DND-41 (cell line): Measurements from ENCODE around the gene TMEM119.

ENCODE experiments used
- ATAC-seq: fragments of 200-7000 bp; cut with Tn5 transposase; 3 replicates; pipeline ENCODE4 v1.9.1; 2021; ENCODE audit warnings: low read depth; ENCODE audit not compliant: insufficient read depth
- DNase-seq: peaks from one replicate; pipeline ENCODE4 v3.0.0-alpha.2; 2020
- H2AFZ ChIP-seq: 2 replicates; pipeline ENCODE4 v1.6.0; 2012; ENCODE audit warnings: low read depth, low read length
- H3K27ac ChIP-seq: 2 replicates; pipeline ENCODE4 v1.5.1; 2012; ENCODE audit warnings: low read length, inconsistent platforms
- H3K27me3 ChIP-seq: fragments of 200-600 bp; sonication (generic); 2 replicates; pipeline ENCODE4 v1.6.0; 2012; ENCODE audit warnings: low read length, mild to moderate bottlenecking, inconsistent platforms; ENCODE audit not compliant: insufficient read depth, poor library complexity
- H3K36me3 ChIP-seq: 2 replicates; pipeline ENCODE4 v1.5.1; 2012; ENCODE audit warnings: low read length, inconsistent platforms; ENCODE audit not compliant: insufficient read depth
- H3K4me1 ChIP-seq: 2 replicates; pipeline ENCODE4 v1.5.1; 2012; ENCODE audit warnings: mild to moderate bottlenecking, low read length; ENCODE audit not compliant: insufficient read depth
- H3K4me2 ChIP-seq: 2 replicates; pipeline ENCODE4 v1.6.0; 2012; ENCODE audit warnings: mild to moderate bottlenecking, moderate library complexity, low read length, inconsistent platforms; ENCODE audit not compliant: insufficient read depth
- H3K4me3 ChIP-seq, 2 experiments: fragments of 200-600 bp in 1 of 2; shearing (Covaris generic) in 1 of 2; 2 replicates each; pipeline ENCODE4 v1.5.1; 2012 to 2016; ENCODE audit warnings: inconsistent platforms in 2 of 2, low read length in 2 of 2, mild to moderate bottlenecking in 2 of 2, low read depth in 1 of 2, moderate library complexity in 1 of 2
- H3K79me2 ChIP-seq: 2 replicates; pipeline ENCODE4 v1.6.0; 2012; ENCODE audit warnings: low read length, inconsistent platforms; ENCODE audit not compliant: insufficient read depth
- H3K9ac ChIP-seq: 2 replicates; pipeline ENCODE4 v1.6.0; 2012; ENCODE audit warnings: low read depth, mild to moderate bottlenecking, inconsistent platforms, low read length, moderate library complexity
- H3K9me3 ChIP-seq: 2 replicates; pipeline ENCODE4 v1.5.1; 2012; ENCODE audit warnings: low read length, moderate library complexity, mild to moderate bottlenecking, inconsistent platforms; ENCODE audit not compliant: insufficient read depth, severe bottlenecking
- H4K20me1 ChIP-seq: 2 replicates; pipeline ENCODE4 v1.6.0; 2012; ENCODE audit warnings: low read length; ENCODE audit not compliant: insufficient read depth
- CTCF ChIP-seq: IDR thresholded peaks from 2 replicates; pipeline ENCODE4 v1.5.1; 2012; ENCODE audit warnings: borderline replicate concordance, low read length, moderate library complexity, mild to moderate bottlenecking; ENCODE audit not compliant: poor library complexity, severe bottlenecking; ENCODE audit errors: extremely low read depth
- EZH2 ChIP-seq: IDR thresholded peaks from 3 replicates; pipeline ENCODE4 v1.6.1; 2012; ENCODE audit warnings: borderline replicate concordance, low read depth, mild to moderate bottlenecking, moderate library complexity, low read length, inconsistent platforms; ENCODE audit not compliant: severe bottlenecking

Gene TMEM119

DNA sequence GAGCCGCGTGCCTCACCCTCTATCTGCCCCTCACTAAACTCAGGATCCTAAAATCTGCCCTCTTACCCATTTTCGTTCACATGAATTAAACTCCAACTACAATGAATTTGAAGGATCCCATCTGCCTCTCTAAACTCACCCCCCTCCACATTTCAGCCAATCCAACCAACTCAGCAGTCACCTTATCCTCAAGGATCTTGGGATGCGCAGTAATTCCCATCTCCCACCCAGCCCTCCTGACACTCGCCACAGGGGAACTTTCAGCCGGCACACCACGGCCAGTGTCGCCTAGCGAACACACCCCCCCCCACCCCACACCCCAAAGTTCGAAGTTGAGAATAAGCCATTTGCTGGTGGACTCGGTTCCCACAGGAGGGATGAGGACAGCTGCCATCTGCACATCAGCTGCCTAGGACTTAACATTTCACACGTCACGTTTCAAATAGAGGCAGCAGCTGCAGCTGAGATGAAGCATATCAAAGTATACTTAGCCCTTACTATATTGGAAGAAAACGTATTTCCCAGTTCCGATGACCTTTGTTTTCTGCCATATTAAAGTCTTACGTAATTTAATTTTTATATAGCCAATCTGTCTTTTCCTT lies 44.5 kb upstream of the TMEM119 start:
- no peak for DNase-seq
- Histone ChIP-seq H3K27me3 (no peaks in the 10 kb centered on the region), H3K9ac (no peak overlapping the region), H3K79me2 (no peaks in the 10 kb centered on the region), H3K4me3 (no peak overlapping the region), H2AFZ (no peak overlapping the region), H3K36me3 (peaks cover 38% of the 10 kb centered on the region), H3K4me1 (peaks cover 43% of the 10 kb centered on the region), H3K4me2 (no peak overlapping the region), H3K9me3 (no peaks in the 10 kb centered on the region), H4K20me1 (no peaks in the 10 kb centered on the region), H3K27ac (0 out of 2 replicates have a peak overlapping the region, but pooled peaks have one; percentile 9)
- ATAC-seq = no peak
- TF ChIP-seq CTCF (no peak), EZH2 (no peak)

DNA sequence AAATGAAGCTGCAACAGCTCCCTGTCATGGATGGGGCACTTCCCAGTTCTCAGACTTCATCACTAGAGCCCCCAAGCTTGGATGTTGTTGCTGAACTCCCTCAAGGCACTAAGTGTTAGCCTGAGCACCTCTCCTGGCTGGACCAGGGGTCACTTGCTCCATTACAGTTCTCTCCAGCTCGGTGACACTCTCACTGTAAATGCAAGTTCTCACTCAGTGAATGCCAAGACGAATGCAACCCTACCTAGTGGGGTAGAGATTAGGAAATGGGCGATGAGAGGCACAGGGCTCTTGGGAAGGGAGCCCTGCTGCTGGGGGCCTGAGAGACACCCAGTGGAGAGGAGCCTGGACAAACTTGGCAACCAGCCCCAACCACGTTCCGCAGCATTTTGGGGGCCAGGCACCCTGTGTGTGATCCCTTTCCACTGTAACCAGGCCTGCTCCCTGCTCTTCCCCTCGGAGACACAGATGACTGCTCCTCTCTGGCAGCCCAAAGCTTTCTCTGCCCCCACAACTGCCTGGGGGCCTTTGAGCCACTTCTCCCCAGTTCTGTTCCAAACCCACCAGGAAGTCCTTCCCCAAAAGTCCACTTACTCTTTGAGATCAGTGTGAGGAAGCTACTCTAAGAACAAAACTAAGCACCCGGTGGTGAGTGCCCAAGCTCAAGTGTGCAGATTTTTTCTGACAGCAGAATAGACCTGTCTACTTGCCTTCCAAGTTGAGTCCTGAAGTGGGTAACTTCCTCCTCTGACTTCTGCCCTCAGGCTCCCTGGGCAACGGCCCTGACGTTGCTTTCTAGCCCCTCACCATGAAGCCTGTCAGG lies 43.8 kb upstream of the TMEM119 start:
- H3K9ac ChIP-seq = no peak overlapping the region
- ATAC-seq (no peak), DNase-seq (no peak)
- peaks cover 32% of the 10 kb centered on the region for H3K36me3 ChIP-seq
- no peaks in the 10 kb centered on the region for H4K20me1 ChIP-seq
- H3K9me3 ChIP-seq = no peaks in the 10 kb centered on the region
- H3K4me1 ChIP-seq = peaks cover 50% of the 10 kb centered on the region
- H3K4me3 ChIP-seq = no peak overlapping the region
- TF ChIP-seq CTCF (no peak), EZH2 (no peak)
- H3K4me2 ChIP-seq = no peak overlapping the region
- no peaks in the 10 kb centered on the region for H3K27me3 ChIP-seq
- H2AFZ ChIP-seq = no peak overlapping the region
- peaks cover 3% of the 10 kb centered on the region; the same call in 1 of the 2 replicates for H3K79me2 ChIP-seq
- H3K27ac ChIP-seq = peak overlapping the region; percentile 58

- peak overlapping the region; percentile 58 for H3K27ac ChIP-seq
- peaks cover 25% of the 10 kb centered on the region for H3K36me3 ChIP-seq
- no peak overlapping the region for H3K9ac ChIP-seq
- TF ChIP-seq CTCF (no peak), EZH2 (no peak)
- no peak overlapping the region for H3K4me3 ChIP-seq
- no peaks in the 10 kb centered on the region for H3K27me3 ChIP-seq
- peaks cover 53% of the 10 kb centered on the region for H3K4me1 ChIP-seq
- no peaks in the 10 kb centered on the region for H4K20me1 ChIP-seq
- peak; percentile 37 for DNase-seq
- H3K4me2 ChIP-seq = no peak overlapping the region
- no peak for ATAC-seq
- H3K9me3 ChIP-seq = no peaks in the 10 kb centered on the region
- H2AFZ ChIP-seq = no peak overlapping the region
- H3K79me2 ChIP-seq = peaks cover 3% of the 10 kb centered on the region; the same call in 1 of the 2 replicates
These were observed 43.0 kb upstream of the TMEM119 start for GRCh38 chr12:108640802-108641445.
